ENCODE measurements around the gene CFAP300. TPM values are rescaled to one million over a fixed set of nuclear protein-coding genes. Genes with fewer than 3 reads are reported as not detected.

The CFAP300 gene
- total RNA-seq, 1 donor from 2014 or later: 15.2 TPM

DNA sequence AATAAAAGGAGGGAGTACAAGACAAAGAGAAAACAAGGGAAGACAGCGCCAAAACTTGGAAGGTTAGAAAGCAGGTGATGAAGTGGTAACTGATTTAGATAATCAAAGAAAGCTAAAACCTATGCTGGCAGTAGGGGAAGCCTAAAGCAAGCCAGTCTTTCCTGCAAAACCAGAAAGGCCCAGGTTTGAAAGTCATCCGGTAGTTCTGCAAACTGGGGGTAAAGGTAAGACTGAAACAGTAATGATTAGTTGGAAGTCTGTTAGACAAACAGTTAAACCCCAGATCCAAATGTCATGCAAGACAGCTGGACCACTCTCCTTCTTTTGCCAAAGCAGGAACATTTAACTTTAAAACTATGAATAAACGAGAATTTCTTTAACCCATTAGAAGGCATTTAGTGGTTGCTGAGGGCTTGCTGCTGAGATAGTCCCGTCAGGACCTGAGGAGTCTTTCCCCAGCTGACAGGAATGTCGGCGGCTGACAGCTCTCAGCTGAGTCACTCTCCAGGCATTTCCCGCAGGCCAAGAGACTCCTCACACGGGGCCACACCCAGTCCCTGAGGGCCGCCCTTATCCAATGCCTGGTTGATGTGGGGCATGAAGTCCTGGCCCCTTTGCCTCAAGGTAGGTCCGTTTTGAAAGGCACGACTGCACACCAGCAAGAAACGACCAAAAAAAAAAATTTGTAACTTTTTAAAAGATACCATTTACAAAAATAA, 36.3 kb upstream of the CFAP300 start:
- no peak overlapping the region for H3K4me3 ChIP-seq
- TF ChIP-seq EZH2 (IDR thresholded peaks at IDR 0.05) (no peak), EZH2phosphoT487 (IDR thresholded peaks at IDR 0.05) (no peak)
- TF ChIP-seq, protein P1, sequence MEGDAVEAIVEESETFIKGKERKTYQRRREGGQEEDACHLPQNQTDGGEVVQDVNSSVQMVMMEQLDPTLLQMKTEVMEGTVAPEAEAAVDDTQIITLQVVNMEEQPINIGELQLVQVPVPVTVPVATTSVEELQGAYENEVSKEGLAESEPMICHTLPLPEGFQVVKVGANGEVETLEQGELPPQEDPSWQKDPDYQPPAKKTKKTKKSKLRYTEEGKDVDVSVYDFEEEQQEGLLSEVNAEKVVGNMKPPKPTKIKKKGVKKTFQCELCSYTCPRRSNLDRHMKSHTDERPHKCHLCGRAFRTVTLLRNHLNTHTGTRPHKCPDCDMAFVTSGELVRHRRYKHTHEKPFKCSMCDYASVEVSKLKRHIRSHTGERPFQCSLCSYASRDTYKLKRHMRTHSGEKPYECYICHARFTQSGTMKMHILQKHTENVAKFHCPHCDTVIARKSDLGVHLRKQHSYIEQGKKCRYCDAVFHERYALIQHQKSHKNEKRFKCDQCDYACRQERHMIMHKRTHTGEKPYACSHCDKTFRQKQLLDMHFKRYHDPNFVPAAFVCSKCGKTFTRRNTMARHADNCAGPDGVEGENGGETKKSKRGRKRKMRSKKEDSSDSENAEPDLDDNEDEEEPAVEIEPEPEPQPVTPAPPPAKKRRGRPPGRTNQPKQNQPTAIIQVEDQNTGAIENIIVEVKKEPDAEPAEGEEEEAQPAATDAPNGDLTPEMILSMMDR (IDR thresholded peaks at IDR 0.05): no peak

DNA sequence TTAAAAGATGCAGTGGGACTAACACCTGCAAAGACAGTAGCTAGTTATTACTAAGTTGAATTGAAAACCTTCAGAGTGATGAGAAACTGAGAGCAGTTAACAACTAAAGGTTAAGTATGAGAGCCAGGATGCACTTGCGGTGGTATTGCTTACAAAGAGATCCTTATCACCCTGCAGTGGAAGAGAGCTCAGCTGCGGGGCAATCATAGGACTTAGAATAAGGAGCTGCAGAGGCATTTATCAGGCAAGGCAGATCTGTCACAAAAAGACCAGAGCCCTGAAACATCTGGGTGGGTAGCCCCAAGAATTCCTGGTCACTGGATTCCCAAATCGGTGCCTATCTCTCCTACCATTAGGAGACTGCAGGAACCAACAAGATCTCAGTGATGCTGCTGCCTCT, 34.3 kb upstream of the CFAP300 start:
- no peaks in the 10 kb centered on the region for H3K4me1 ChIP-seq
- no peak overlapping the region for H2AFZ ChIP-seq (replicated peaks)

More for the DNA sequence above, 36.3 kb upstream of the CFAP300 start:
- Histone ChIP-seq H4K20me1 (ENCODE audit: low read depth) (no peaks in the 10 kb centered on the region), H3K27me3 (no peaks in the 10 kb centered on the region), H3K9me3 (ENCODE audit: low read depth) (no peaks in the 10 kb centered on the region), H3K4me2 (no peak overlapping the region), H2AFZ (replicated peaks) (no peak overlapping the region), H3K9ac (no peak overlapping the region), H3F3A (ENCODE audit: low read depth) (no peaks in the 10 kb centered on the region), H3K4me1 (no peaks in the 10 kb centered on the region), H3K79me2 (ENCODE audit: low read depth) (no peaks in the 10 kb centered on the region), H3K27ac (no peak overlapping the region), H3K36me3 (no peaks in the 10 kb centered on the region)
- no peak overlapping the region for H3K27ac Mint-ChIP-seq
- no peaks in the 10 kb centered on the region for H3K4me1 Mint-ChIP-seq
- peaks cover 3% of the 10 kb centered on the region for H3K27me3 Mint-ChIP-seq (ENCODE audit: insufficient read depth, low read depth)
- no peak overlapping the region for H3K4me3 Mint-ChIP-seq
- H3K9me3 Mint-ChIP-seq: no peaks in the 10 kb centered on the region
- H3K36me3 Mint-ChIP-seq: no peaks in the 10 kb centered on the region
- peak; percentile 66 for DNase-seq (ENCODE audit: low spot score)

DNA sequence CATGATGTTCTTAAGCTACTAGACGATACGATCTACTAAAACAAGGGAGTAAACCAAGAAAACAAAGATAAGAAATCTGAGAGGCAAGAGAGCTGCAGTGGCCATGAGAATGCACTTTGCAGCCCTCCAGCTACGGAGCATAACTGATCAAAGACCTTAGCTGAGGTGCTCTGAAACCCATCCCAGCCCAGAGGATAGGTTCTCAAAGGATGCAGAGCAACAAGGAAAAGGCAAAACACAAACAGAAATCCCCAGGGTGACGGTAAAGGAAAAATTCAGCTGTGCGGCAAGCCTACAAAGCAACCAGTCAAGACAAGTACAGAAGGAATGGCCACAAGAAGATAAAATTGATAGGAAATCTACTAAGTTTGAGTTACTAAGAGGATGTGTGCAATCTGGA, 32.5 kb upstream of the CFAP300 start:
- no peaks in the 10 kb centered on the region for H3K9me3 ChIP-seq (ENCODE audit: low read depth)
- no peak overlapping the region for H3K27ac Mint-ChIP-seq
- peaks cover 3% of the 10 kb centered on the region for H3K27me3 Mint-ChIP-seq (ENCODE audit: insufficient read depth, low read depth)
- H3K4me3 ChIP-seq: no peak overlapping the region
- H3K4me1 Mint-ChIP-seq: no peaks in the 10 kb centered on the region
- TF ChIP-seq EZH2 (IDR thresholded peaks at IDR 0.05): no peak
- TF ChIP-seq, protein P1 (IDR thresholded peaks at IDR 0.05): no peak
- no peak for TF ChIP-seq EZH2phosphoT487 (IDR thresholded peaks at IDR 0.05)
- no peaks in the 10 kb centered on the region for H3K36me3 ChIP-seq
- H2AFZ ChIP-seq (replicated peaks): no peak overlapping the region
- no peaks in the 10 kb centered on the region for H3K27me3 ChIP-seq
- no peak overlapping the region for H3K4me3 Mint-ChIP-seq
- H3K4me2 ChIP-seq: no peak overlapping the region
- H3K4me1 ChIP-seq: no peaks in the 10 kb centered on the region
- no peak overlapping the region for H3K9ac ChIP-seq
- H3F3A ChIP-seq (ENCODE audit: low read depth): no peaks in the 10 kb centered on the region
- no peaks in the 10 kb centered on the region for H4K20me1 ChIP-seq (ENCODE audit: low read depth)
- H3K9me3 Mint-ChIP-seq: no peaks in the 10 kb centered on the region
- no peaks in the 10 kb centered on the region for H3K79me2 ChIP-seq (ENCODE audit: low read depth)
- H3K27ac ChIP-seq: no peak overlapping the region
- no peak for DNase-seq (ENCODE audit: low spot score)
- H3K36me3 Mint-ChIP-seq: no peaks in the 10 kb centered on the region

More for the DNA sequence above, 34.3 kb upstream of the CFAP300 start:
- Histone ChIP-seq H3K9me3 (ENCODE audit: low read depth) (no peaks in the 10 kb centered on the region), H4K20me1 (ENCODE audit: low read depth) (no peaks in the 10 kb centered on the region), H3K4me2 (no peak overlapping the region), H3F3A (ENCODE audit: low read depth) (no peaks in the 10 kb centered on the region), H3K36me3 (no peaks in the 10 kb centered on the region), H3K27me3 (no peaks in the 10 kb centered on the region), H3K4me3 (no peak overlapping the region), H3K27ac (no peak overlapping the region), H3K9ac (no peak overlapping the region), H3K79me2 (ENCODE audit: low read depth) (no peaks in the 10 kb centered on the region)
- Mint-ChIP-seq H3K4me1 (no peaks in the 10 kb centered on the region), H3K9me3 (no peaks in the 10 kb centered on the region), H3K27ac (no peak overlapping the region), H3K27me3 (ENCODE audit: insufficient read depth, low read depth) (peaks cover 3% of the 10 kb centered on the region), H3K36me3 (no peaks in the 10 kb centered on the region), H3K4me3 (no peak overlapping the region)
- DNase-seq (ENCODE audit: low spot score): no peak
- no peak for TF ChIP-seq EZH2 (IDR thresholded peaks at IDR 0.05)
- TF ChIP-seq, protein P1 (IDR thresholded peaks at IDR 0.05): no peak
- no peak for TF ChIP-seq EZH2phosphoT487 (IDR thresholded peaks at IDR 0.05)
